ENCODE results near the gene XKR7. TPM values are rescaled to one million over a fixed set of nuclear protein-coding genes. Genes with fewer than 3 reads are reported as not detected.

XKR7 gene
- total RNA-seq, 2 donors from 2014 or later, result 0.05 TPM; not detected in 1

DNA sequence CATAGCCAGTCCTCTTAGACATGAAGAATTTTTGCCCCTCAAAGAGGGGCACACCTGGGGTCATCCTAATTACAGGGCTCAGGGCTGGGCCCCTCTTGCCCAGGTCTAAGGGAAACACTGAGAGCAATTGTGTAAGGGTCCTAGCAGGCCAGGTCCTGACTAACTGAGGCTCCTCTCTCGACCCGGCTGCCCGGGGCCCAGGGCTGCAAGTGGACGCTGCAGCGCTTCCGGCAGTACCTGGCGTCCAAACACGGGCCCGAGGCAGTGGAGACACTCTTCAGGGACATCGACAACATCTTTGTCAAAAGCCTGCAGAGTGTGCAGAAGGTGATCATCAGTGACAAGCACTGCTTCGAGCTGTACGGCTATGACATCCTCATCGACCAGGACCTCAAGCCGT, 33.5 kb upstream of the XKR7 start:
- no peak for DNase-seq (ENCODE audit: low spot score)
- Histone ChIP-seq H3K4me3 (no peak overlapping the region), H3K9me3 (no peaks in the 10 kb centered on the region), H3K27ac (no peak overlapping the region), H3K4me1 (replicated peaks) (no peaks in the 10 kb centered on the region), H3K36me3 (no peaks in the 10 kb centered on the region), H3K27me3 (replicated peaks; ENCODE audit: insufficient read depth) (no peaks in the 10 kb centered on the region)
- WGBS, result 89% methylated on average over 14 of the region's 14 CpGs
- TF ChIP-seq CTCF (IDR thresholded peaks at IDR 0.05) (no peak), POLR2A (IDR thresholded peaks at IDR 0.05) (no peak), POLR2AphosphoS5 (IDR thresholded peaks at IDR 0.05) (no peak)
- intact Hi-C loops (cut with DNase I), result no loop called here

GRCh38 chr20:31934968-31935764, 32.8 kb upstream of the XKR7 start:
- intact Hi-C loops (cut with DNase I), result no loop called here
- no peak for TF ChIP-seq POLR2A (IDR thresholded peaks at IDR 0.05)
- no peak for TF ChIP-seq POLR2AphosphoS5 (IDR thresholded peaks at IDR 0.05)
- no peak for TF ChIP-seq CTCF (IDR thresholded peaks at IDR 0.05)
- 75% methylated on average over 8 of the region's 8 CpGs for whole genome bisulfite sequencing
- Histone ChIP-seq H3K27ac (no peak overlapping the region), H3K4me1 (replicated peaks) (no peaks in the 10 kb centered on the region), H3K4me3 (no peak overlapping the region), H3K27me3 (replicated peaks; ENCODE audit: insufficient read depth) (no peaks in the 10 kb centered on the region), H3K36me3 (no peaks in the 10 kb centered on the region), H3K9me3 (no peaks in the 10 kb centered on the region)
- DNase-seq (ENCODE audit: low spot score), result no peak

GRCh38 chr20:31936420-31936819, 31.5 kb upstream of the XKR7 start:
- H3K36me3 ChIP-seq, result no peaks in the 10 kb centered on the region
- H3K4me1 ChIP-seq (replicated peaks), result no peaks in the 10 kb centered on the region
- H3K4me3 ChIP-seq, result no peak overlapping the region
- WGBS, result 81% methylated on average over 4 of the region's 4 CpGs
- no peak for DNase-seq (ENCODE audit: low spot score)
- no peaks in the 10 kb centered on the region for H3K9me3 ChIP-seq
- no peak for TF ChIP-seq POLR2AphosphoS5 (IDR thresholded peaks at IDR 0.05)
- no peak for TF ChIP-seq POLR2A (IDR thresholded peaks at IDR 0.05)
- no peak for TF ChIP-seq CTCF (IDR thresholded peaks at IDR 0.05)
- H3K27me3 ChIP-seq (replicated peaks; ENCODE audit: insufficient read depth), result no peaks in the 10 kb centered on the region
- intact Hi-C loops (cut with DNase I), result no loop called here
- no peak overlapping the region for H3K27ac ChIP-seq

- peaks cover 5% of the 10 kb centered on the region for H3K4me1 ChIP-seq (replicated peaks)
- no peaks in the 10 kb centered on the region for H3K9me3 ChIP-seq
- no peaks in the 10 kb centered on the region for H3K27me3 ChIP-seq (replicated peaks; ENCODE audit: insufficient read depth)
- H3K4me3 ChIP-seq, result no peak overlapping the region
- 57% methylated on average over 1 of the region's 1 CpG for WGBS
- no peak overlapping the region for H3K27ac ChIP-seq
- no peaks in the 10 kb centered on the region for H3K36me3 ChIP-seq
- no peak for DNase-seq (ENCODE audit: low spot score)
- TF ChIP-seq POLR2AphosphoS5 (IDR thresholded peaks at IDR 0.05) (no peak), CTCF (IDR thresholded peaks at IDR 0.05) (no peak), POLR2A (IDR thresholded peaks at IDR 0.05) (no peak)
- intact Hi-C loops (cut with DNase I), result no loop called here
Measured at GRCh38 chr20:31937820-31938219, 30.1 kb upstream of the XKR7 start.

GRCh38 chr20:31939661-31940060, 28.3 kb upstream of the XKR7 start:
- H3K36me3 ChIP-seq, result no peaks in the 10 kb centered on the region
- WGBS, result 91% methylated on average over 2 of the region's 2 CpGs
- peaks cover 16% of the 10 kb centered on the region for H3K4me1 ChIP-seq (replicated peaks)
- H3K9me3 ChIP-seq, result no peaks in the 10 kb centered on the region
- intact Hi-C loops (cut with DNase I), result no loop called here
- no peak for TF ChIP-seq CTCF (IDR thresholded peaks at IDR 0.05)
- no peak for TF ChIP-seq POLR2A (IDR thresholded peaks at IDR 0.05)
- TF ChIP-seq POLR2AphosphoS5 (IDR thresholded peaks at IDR 0.05), result no peak
- H3K27me3 ChIP-seq (replicated peaks; ENCODE audit: insufficient read depth), result no peaks in the 10 kb centered on the region
- no peak for DNase-seq (ENCODE audit: low spot score)
- H3K27ac ChIP-seq, result no peak overlapping the region
- no peak overlapping the region for H3K4me3 ChIP-seq
